Left cardiac atrium (tissue), 4 donors: Measurements from ENCODE around the gene PDE1C. TPM values are rescaled to one million over a fixed set of nuclear protein-coding genes. Genes with fewer than 3 reads are reported as not detected.
"Not testable (repeated sequence)": the region's sequence is repeated elsewhere in the genome, so short reads cannot be mapped to it uniquely, and the experiment has no call there.

Source experiments
- ATAC-seq, 2 donors: fragments of 200-7000 bp; cut with Tn5 transposase; one replicate each; pipeline ENCODE4 v1.9.1; 2020; ENCODE audit warnings: mild to moderate bottlenecking in 2 of 2, moderate library complexity in 2 of 2
- DNase-seq: peaks from one replicate; pipeline ENCODE4 v3.0.0-alpha.2; 2020
- intact Hi-C, 2 donors: fragments of 100-400 bp; cut with DNase I; formaldehyde crosslinking; loops; one replicate each; pipeline versions ENCODE4 v1.14.1 to v1.15.1; 2022 to 2023
- total RNA-seq, 2 donors: library from RNA; stranded (reverse); fragmentation: NEBNext Ultra II Directional; extraction: Animal tissue kit (Norgen Biotek cat#: 25700); gene quantifications; one replicate each; pipeline ENCODE4 v1.2.1, GENCODE V29; 2021
- donor health status: DM: no; HTN: yes; CAD: no.
- donor health status: DM: no; HTN: yes; CAD: no; lungs with severe emphysema.
- donor health status: DM: yes; HTN: yes; CAD: no.
- donor health status: Dilated cardiomyopathy.

Gene PDE1C
- total RNA-seq, 2 donors from 2014 or later = 44.2 to 50.8 TPM

DNA sequence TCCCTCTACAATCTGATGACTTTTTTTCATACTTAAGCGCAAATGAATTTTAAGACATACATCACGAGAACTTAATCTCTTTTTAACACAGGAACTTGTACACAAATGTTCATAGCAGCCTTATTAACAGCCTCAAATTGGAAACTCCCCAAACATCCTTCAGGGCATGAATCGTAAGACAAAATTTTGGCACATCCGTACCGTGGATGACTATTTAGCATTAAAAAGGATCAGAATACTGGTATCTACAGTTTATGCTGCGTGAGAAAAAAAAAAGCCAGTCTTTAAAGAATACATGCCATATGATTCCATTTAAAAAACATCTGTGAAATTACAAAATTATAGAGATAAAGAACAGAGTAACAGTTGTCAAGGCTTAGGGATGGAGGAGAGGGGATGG lies 46.8 kb downstream of the PDE1C start:
- DNase-seq = no peak
- intact Hi-C loops = no loop called here
- ATAC-seq = no peak

DNA sequence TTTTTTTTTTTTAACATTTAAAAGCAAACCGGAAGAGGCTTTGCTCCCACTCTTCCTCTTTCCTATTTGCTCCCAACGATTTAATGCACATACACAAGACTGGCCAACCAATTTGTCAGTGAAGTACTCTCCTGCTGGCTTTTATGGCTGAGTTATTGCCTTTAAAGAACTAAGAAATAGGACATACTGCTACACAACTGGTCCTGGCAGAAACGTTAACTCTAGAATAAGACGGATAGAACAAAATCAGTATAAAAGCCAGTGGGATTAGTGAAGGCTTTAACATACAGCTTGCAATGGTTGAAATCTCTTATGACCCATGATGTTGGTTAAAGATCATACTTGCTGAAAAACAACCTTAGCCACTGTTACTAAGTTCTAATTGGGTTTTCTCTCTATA lies 47.2 kb downstream of the PDE1C start:
- ATAC-seq = no peak
- intact Hi-C loops = no loop called here
- no peak for DNase-seq

DNA sequence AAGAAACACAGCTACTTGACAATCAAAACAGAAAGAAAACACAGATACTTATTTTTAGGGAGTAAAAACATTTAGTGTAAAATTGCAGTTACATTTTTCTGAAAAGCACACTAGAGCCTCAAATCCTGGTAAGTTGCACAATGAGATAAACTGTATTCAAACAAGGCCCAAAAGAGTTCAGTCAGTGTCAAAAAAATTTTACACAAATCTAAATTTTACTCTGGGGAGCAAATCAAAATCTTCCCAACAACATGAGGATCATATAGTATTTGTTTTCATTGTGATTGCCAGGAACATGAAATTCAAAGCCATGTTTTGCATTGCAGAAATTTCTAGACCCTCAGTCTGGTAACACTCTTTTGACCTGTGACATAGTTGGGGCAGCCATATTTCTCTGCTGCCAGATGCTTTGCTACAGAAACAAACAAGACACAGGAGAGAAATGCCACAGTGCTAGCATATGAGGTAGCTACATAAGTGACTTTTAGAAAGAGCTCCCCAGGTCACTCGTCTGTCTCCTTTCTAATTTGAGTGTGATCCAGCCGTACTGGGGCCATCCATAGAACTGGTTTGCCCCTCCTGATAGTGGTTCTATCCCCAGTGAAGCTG lies 49.6 kb downstream of the PDE1C start:
- intact Hi-C loops = no loop called here
- DNase-seq = no peak
- peak in 1 of 2 donors; percentile 59 for ATAC-seq

DNA sequence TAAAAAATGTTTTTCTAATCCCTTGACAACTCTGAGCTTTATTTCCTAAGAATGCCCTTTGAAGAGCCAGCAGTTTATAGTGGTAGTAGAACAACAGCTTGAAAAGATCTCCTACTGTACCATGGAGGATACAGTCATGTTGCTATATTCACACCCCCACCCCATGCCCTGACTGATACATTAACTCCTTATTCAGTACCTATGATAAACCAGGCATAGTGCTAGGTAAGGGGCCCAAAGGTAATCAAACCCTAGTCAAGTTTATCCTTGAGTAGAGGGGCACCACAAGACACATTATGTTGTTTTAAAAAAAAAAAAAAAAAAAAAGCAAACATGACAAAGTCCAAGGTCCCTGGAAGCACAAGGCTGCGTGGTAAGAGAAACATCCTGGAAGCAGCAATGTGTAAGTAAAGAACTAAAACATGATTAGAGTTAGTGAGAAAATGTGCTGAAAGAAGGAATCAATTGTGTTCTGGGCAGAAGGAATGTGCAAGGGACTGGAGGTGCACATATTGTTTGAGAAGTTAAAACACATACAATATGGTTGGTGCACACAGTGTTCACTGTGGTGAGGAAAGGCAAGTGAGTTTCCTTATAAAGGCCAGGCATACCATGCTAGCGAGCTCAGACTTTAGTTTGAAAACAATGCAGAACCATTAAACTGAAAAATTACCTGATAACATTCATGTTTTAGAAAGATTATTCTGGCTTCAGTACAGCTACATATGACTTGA lies 51.2 kb downstream of the PDE1C start:
- intact Hi-C loops = no loop called here
- DNase-seq (no peak), ATAC-seq (no peak)

DNA sequence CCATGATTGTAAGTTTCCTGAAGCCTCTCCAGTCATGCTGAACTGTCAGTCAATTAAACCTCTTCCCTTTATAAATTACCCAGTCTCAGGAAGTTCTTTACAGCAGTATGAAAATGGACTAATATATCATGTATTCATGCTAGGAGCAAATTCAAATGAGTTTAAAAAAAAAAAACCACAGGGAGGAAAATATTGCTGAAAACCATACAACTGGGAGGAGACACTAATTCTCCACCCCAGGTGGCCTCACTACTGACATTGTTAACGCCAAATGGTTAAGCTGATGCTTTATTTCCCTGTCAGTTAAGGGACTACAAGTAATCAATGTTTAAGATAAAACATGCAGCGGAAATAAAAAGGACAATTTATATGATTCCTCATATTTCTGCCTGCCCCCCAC lies 55.1 kb downstream of the PDE1C start:
- ATAC-seq (no peak), DNase-seq (no peak)

DNA sequence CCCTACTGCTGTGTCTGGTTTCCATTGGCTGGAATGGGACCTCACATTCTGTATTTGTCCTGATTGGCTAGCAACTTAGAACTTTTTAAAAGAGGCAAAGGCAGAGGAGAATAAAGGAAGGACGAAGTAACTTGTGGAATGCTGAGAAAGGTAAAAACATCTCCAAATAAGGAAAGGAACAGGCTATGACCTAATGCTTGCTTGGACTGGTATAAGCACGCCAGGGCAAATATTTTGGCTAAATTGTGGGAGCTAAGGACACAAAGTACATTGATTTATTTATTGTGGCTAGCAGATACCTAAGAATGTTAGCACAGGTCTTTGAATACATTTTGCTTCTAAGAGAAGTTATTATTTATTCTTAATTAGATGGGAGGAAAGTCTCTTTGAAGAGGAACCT lies 56.7 kb downstream of the PDE1C start:
- ATAC-seq, DNase-seq, intact Hi-C loops: not testable (repeated sequence)

More for the DNA sequence above, 55.1 kb downstream of the PDE1C start:
- intact Hi-C loops = no loop called here

DNA sequence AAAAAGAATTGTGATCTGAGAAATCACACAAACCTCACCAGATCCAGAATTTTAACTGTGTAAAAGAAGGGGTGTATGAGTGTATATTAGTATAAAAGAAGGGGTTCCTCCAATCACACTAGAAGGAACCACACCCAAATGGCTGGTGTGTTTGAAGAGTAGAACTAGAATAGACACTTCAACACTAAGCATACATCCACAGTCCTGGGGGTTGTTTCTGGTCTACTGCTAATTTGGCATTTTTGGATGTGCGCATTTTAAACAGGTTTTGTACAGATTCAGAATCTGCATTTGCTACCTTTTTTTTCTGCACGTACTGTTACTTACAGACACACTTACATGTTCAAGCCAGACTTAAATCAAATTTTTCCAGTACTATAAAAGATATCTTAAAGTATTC lies 64.6 kb downstream of the PDE1C start:
- intact Hi-C loops = no loop called here
- no peak for DNase-seq
- no peak for ATAC-seq

DNA sequence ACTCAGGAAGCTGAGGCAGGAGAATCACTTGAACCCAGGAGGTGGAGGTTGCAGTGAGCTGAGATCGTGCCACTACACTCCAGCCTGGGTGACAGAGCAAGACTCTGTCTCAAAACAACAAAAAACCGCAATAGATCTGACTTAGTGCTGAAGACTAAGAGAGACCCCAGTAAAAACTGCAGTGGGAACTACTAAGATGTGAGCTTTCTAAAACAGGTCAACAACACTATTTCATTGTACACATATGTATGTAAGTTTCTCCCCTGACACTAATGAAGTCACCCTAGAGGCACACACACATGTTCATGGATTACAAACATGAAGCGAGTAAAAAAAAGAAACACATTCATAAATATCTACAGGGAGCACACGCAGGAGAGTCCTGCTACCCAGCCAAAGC lies 68.3 kb downstream of the PDE1C start:
- intact Hi-C loops = no loop called here
- no peak for ATAC-seq
- DNase-seq = no peak

DNA sequence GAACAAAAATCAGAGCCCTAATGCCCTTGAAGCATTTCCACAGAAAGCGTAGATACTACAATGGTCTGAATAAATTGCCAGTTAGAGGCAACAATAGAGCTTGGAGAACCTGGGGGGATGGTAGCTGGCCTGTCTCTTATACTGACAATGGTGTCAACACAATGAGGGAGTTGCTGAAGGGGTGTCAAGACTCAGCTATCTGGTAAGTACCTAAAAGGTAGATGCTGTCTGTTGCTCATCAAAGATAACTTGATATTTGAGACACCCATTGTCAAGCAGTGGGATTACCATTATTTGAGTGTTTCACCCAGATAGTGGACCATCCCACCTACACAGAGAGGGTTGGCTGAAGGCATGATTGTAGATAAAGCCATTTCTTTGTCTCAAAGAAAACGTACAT lies 72.8 kb downstream of the PDE1C start:
- ATAC-seq (no peak), DNase-seq (no peak)
- intact Hi-C loops = no loop called here

DNA sequence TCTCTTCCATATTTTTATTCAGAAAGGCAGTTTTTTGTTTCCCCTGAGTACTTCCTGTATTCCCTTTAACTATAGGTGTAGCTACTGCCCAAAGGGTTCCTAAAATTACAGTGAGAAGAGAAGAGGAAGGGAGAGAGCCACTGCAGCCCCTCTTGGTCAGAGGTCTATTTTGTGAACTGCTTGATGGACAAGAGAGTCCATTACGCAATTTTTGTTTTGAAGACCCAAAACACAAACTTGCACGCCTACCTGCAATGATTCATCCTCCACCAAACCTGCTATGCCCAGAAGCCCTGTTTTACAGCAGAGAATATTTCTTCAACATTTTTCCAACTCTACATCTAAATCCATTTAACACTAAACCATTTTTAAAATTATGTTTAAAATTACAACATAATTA lies 75.1 kb downstream of the PDE1C start:
- intact Hi-C loops = no loop called here
- ATAC-seq = no peak
- no peak for DNase-seq

DNA sequence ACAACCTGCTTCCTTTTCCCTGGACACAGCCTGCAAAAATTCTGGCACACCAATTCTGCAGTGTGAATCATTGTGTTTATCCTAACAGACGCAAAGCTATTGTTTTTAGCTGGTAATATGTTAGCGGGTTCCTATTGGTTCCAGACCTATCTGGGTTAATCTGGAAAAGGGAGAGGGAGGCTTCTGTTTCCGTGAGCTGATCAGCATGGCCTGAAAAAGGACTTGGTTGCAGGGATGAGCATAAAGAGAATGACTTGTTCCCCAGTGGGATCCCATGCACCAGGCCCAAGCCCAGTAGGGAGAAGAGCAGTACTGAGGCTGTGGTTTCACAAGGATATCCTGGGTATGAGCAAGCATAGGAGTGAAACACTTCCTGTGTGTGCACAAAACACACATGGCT lies 78.4 kb downstream of the PDE1C start:
- ATAC-seq = peak in 1 of 2 donors; percentile 35
- intact Hi-C loops = no loop called here
- no peak for DNase-seq

DNA sequence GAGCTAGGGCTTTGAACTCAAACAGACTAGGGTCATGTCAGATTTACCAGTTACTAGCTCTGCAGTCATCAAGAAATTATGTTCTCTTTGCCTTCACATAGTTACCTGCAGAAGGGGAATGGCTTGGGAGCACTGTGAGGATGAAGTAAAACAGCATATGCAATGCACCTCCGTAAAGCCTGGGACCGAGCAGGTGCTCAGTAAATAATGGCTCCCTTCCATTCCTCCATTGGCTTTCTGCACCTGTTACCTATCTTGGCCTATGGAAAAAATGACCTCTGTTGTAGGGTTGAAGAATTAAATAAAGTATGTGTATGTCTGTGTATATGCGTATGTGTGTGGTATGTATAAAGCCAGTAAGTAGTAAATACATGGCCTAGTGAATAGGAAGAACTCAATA lies 78.8 kb downstream of the PDE1C start:
- ATAC-seq (no peak), DNase-seq (no peak)
- intact Hi-C loops = no loop called here

DNA sequence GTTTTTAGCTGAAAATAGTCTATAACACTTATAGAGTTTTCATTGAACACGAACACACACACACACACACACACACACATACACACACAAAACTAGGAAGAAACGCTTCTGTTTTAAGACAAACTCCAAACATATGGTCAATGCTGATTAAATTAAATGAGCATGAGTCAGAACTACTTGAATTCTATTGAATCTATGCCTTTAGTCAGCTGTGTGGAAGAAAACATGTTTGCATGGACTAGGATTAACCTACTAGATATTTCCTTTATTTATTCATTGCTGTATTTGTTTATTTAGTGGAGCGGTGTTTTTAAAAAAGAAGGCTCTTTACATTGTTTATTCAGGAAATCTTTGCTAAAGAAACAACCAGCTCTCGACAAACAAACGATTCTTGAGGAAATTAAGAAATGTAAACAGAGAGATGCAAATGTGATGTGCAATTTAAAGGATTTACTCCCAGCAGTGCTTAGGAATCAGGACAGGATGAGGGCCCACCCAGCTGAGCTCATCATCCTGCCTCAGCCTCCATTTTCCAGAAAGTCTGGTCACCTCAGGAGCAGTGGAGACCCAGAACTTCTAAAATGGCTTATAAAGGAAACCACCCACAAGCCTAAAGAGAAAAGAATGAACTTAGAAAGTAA lies 83.2 kb downstream of the PDE1C start:
- no peak for DNase-seq
- intact Hi-C loops = no loop called here
- ATAC-seq = no peak

DNA sequence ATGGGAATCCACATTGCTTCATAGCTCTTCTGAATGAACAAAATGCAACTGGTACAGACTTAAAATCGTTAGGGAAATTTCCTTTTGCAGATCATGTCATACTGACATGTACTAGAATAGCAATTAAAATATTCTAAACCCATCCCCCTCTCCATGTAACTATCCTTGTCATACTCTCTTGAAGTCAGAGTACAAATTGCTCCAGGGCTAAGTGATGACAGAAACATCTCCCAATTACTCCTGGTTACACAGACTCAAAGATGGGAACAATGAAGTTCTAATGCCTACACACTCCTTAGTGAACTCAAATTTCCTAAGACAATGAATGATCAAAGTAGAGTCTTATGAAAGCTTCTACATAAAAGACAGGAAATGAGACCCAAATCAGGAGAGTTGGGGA lies 87.2 kb downstream of the PDE1C start:
- no peak for DNase-seq
- intact Hi-C loops = no loop called here
- peak; percentile 65 to 66 for ATAC-seq

DNA sequence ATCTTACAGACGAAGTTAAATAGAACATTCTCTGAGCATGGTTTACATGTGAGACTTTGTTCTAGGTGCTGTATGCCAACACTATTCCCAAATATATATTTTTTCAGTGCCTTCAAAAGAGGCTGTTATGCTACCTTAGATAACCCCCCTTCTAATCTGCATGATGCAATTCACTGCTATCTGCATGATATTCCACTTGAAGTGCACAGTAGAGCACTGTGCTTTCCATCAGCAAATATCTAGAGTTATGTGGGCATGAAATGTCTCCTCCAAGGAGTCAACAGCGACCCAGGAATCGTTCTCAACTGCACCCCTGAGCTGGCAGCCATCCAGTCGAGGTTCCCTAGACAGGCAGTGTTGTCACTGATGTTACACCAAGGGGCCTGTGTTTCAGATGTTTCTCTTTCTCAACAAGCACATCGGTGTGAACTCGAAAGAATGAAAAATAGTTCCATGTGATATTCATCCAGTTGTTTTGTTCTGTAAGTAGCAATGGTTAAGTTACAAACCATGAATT lies 88.3 kb downstream of the PDE1C start:
- DNase-seq (no peak), ATAC-seq (peak; percentile 51 to 74)
- intact Hi-C loops = no loop called here

DNA sequence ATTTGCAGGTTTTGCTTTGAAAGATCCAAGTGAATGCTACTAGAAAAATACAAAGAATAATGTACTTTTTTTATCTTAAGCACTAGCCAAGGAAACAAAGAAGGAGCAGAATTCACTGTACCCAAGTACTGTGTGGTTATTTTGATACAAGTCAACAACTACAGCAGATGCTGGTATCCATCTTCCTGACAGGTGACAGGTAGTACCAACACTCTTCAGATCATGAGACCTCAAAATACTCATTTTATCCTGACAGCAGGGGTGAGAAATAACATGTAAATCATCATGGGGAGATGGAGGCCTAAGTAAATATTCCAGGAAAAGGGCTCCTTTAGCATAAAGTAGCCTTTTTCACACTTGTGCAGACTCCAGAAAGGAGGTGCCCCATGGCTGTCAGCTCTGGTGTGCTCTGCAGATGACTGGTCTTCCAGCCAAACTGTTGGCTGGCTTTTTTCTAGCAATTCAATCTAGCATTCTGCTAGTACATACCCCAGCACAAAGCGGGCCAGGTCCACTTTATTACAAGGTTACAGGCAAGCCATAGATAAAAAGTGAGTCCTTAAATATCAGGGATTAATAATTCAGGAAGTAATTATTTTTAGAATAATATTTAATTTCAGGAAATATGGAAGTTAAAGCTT lies 90.4 kb downstream of the PDE1C start:
- intact Hi-C loops = no loop called here
- DNase-seq = no peak
- peak; percentile 50 to 69 for ATAC-seq

DNA sequence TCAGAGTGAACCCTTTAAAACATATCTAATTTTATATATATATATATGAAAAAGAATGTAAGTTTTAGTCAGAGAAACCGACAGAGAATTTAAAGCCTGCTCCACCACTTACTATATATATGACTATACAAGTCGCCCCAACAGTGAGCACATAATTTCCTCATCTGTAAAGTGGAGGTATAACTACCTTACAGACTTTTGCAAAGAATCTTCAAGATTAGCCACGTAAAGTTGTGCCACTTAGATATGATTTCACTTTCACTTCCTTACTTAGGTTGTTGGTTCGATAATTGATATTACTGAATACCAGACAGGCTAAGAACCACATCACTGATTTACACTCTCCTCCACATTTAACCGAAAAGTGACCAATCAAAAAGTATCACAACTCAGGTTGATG lies 94.7 kb downstream of the PDE1C start:
- ATAC-seq (no peak), DNase-seq (no peak)
- intact Hi-C loops = no loop called here

DNA sequence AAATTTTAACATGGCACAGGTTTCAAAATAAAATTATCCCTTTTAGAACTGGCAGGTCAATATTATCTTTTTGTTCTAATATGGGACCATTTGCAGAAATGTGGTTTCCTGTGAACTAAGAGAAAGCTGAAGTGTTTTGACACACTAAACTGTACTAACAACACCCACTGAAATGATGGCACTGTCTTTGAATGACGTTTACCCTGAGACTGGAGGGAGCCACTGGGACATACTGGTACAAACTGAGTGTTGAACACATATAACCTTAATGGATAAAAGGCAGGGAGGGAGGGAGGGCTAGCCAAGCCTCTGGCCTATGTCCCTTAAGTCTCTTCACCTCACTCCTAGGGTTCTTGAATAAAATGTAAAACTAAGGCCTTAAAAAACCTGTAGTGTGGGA lies 95.9 kb downstream of the PDE1C start:
- intact Hi-C loops = no loop called here
- DNase-seq (no peak), ATAC-seq (no peak)

DNA sequence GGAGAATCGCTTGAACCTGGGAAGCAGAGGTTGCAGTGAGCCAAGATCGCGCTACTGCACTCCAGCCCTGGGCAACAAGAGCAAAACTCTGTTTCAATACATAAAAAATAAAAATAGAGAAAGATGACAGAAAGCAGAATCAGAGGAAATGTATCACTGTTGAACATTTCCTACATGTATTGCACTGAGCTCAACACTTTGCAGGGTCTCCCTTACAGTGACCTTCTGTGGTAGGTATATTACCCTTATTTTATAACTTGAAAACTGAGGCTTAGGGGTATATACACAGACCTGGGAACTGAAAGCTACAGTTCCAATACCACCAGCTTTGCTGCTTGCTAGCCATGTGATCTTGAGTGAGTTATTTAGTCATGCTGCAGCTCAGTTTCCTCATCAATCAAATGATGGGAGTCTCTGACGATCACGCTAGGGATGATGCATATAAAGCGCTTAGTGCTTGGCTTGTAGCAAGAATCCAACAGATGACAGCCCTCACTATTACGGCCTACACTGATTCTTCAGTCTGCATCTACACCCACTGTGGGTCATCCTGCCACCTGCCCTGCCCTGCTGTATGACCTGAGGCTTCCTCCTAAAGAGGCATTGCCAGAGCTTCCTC lies 99.0 kb downstream of the PDE1C start:
- intact Hi-C loops = no loop called here
- ATAC-seq = no peak

DNA sequence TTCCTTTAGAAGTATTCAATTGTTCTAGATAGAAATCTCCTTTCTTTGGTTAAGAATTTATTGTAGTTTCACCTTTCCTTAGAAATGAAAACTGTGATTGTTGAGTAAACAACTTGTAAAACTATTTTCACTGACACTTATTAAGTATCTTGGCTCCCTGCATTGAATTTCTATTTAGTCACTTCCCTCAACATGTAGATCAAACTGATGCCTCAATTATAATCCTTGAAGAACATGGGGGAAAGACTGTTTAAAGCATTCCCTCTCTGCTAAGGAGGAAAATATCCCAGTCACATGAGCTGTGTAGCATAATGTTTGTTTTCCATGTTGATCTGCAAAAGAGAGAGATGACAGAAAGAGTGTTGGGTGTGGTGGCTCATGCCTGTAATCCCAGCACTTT lies 99.7 kb downstream of the PDE1C start:
- no peak for ATAC-seq
- DNase-seq = no peak
- intact Hi-C loops = no loop called here

More for the DNA sequence above, 99.0 kb downstream of the PDE1C start:
- DNase-seq = no peak
